ENCODE data around the gene HAVCR1. TPM values are rescaled to one million over a fixed set of nuclear protein-coding genes. Genes with fewer than 3 reads are reported as not detected.
A peak's percentile ranks its signal among the peaks of the same experiment; 100 is the strongest.
"Not testable (repeated sequence)": the region's sequence is repeated elsewhere in the genome, so short reads cannot be mapped to it uniquely, and the experiment has no call there.

HAVCR1 gene
- total RNA-seq, 2 donors from 2014 or later: 0.19 TPM; not detected in 1

DNA sequence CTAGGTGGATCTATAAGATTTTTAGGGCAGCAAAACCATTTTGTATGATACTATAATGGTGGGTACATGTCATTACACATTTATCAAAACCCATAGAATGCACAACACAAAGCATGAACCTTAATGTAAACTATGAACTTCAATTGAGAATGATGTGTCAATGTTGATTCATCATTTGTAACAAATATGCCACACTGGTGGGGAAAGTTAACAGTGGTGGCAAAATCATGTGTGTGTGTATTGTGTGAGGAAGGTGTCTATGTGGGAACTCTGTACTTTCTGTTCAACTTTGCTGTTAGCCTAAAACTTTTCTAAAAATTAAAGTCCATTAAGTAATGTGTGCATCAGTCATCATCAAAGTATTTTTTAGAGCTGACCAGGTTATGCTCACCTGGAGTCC is 38.9 kb downstream of the HAVCR1 start:
- intact Hi-C loops (cut with DNase I): no loop called here

DNA sequence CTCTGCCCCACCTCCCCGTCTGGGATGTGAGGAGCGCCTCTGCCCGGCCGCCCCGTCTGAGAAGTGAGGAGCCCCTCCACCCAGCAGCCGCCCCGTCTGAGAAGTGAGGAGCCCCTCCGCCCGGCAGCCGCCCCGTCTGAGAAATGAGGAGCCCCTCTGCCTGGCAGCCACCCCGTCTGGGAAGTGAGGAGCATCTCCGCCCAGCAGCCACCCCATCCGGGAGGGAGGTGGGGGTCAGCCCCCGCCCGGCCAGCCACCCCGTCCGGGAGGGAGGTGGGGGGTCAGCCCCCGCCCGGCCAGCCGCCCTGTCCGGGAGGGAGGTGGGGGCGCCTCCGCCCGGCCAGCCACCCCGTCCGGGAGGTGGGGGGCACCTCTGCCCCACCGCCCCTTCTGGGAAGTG is 44.8 kb downstream of the HAVCR1 start:
- DNase-seq (ENCODE audit: low spot score); intact Hi-C loops (cut with DNase I): not testable (repeated sequence)

More for the DNA sequence above, 38.9 kb downstream of the HAVCR1 start:
- DNase-seq (ENCODE audit: low spot score): no peak

DNA sequence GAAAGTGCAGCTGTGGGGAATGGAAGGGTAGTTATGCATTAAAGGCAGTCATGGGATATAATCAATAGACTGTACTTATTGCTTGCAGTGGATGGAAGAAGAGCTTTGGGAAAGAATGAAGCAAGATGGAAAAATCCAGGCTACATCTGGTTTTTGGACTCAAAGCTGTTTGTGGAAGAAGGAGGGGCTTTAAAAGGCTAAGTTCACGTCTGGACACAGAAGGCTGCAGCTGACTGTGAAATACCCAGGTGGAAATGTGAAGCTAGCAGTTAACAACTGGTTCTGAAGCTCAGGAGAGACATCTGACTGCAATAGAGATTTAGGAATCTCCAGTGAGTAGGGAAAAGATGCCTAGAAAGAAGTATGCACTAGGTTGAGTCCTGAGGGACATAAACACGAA is 52.7 kb downstream of the HAVCR1 start:
- intact Hi-C loops (cut with DNase I): no loop called here
- DNase-seq (ENCODE audit: low spot score): no peak

DNA sequence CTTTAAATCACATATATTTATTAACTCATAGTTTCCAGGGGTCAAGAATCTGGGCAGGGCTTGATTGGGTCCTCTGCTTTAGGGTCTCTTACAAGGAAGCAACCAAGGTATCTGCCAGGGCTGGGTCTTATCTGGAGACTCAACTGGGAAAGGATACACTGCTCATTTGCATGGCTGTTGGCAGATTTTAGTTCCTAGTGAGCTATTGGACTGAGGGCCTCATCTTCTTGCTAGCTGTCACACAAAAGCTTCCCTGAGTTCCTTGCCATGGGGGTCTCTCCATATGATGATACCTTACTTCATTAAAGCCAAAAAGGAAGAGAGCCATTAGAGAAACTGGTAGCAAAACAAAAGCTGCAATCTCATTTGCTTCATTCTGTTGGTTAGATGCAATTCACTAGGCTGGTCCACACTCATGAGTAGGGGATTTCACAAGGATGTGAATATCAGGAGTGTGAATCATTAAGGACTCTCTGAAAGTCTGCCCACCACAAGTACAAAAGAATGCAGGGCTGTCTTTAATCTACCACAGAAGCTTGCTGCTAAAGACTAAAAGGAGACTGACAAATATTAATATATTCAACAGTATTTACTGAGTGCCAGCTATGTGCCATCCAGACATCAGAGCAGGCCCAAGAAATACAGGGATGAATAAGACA is 53.9 kb downstream of the HAVCR1 start:
- intact Hi-C loops (cut with DNase I): no loop called here

DNA sequence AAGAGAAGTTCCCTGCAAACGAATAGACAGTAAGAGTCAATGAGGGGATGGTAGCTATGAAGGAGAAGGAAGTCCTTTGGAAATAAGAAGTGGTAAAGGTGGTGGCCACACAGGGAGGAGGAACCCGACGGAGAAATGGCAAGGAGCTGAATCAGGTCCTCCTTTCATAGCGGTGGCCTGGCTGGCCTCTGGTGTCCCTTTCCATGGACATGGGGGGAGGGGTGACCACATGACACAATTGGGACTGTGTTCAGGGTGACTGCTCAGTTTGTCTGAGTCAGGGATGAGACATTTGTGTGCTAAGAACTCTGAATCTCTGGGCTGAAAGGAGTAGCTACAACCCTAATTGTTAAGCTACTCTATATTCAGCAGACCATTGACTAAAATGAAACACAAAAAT is 67.2 kb downstream of the HAVCR1 start:
- DNase-seq (ENCODE audit: low spot score): no peak

More for the DNA sequence above, 53.9 kb downstream of the HAVCR1 start:
- no peak for DNase-seq (ENCODE audit: low spot score)

DNA sequence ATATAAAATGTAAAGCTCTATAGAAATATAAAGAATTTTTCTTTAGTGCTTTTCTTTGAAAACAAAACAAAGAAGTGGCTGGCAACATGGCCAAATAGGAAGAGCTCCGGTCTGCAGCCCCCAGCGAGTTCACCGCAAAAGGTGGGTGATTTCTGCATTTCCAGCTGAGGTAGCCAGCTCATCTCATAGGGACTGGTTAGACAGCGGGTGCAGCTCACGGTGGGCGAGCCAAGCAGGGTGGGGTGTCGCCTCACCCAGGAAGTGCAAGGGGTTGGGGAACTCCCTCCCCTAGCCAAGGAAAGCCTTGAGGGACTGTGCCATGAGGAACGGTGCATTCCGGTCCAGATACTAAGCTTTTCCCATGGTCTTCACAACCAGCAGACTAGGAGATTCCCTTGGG is 74.9 kb downstream of the HAVCR1 start:
- peak; percentile 58 for DNase-seq (ENCODE audit: low spot score)
- intact Hi-C loops (cut with DNase I): no loop called here

More for the DNA sequence above, 67.2 kb downstream of the HAVCR1 start:
- intact Hi-C loops (cut with DNase I): no loop called here

DNA sequence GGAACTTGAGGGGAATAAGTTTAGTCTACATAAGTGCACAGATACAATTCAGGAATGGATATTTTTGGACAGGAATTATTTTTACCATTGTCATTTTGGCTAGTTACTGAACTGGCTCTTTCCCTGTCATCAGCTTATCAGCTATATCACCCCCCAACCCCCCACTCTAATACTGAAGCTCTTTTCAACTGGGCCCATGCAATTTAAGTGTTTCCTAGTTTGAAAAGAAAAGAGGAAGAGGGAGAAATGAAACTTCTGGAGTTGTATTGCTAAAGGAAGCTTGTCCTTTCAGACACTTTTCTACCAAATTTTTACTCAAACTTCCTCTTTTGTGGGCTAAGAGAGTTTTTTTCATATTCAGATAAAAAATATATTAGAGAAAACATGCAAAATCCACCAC is 77.4 kb downstream of the HAVCR1 start:
- DNase-seq (ENCODE audit: low spot score): no peak
- intact Hi-C loops (cut with DNase I): no loop called here

Other genes with a start within 250 kb of the HAVCR1 start
- not detected for gene PPP1R2B, start 208.8 kb downstream of the HAVCR1 start, total RNA-seq
- under 1 TPM in 1 of 2 donors, not detected in 1; 0.42 TPM for gene TIMD4, start 95.9 kb downstream of the HAVCR1 start, total RNA-seq
- 10 to 100 TPM in 1 of 2 donors, 1 to 10 TPM in 1; 8.4 to 16.1 TPM for gene HAVCR2, start 49.9 kb upstream of the HAVCR1 start, total RNA-seq
- 10 to 100 TPM; 10.5 to 14.2 TPM for gene MED7, start 83.7 kb upstream of the HAVCR1 start, total RNA-seq
- gene GARIN3, start 107.1 kb upstream of the HAVCR1 start, total RNA-seq: not detected
- 1 to 10 TPM; 1.2 to 2.6 TPM for gene ITK, start 121.7 kb upstream of the HAVCR1 start, total RNA-seq
- gene CYFIP2, start 207.0 kb upstream of the HAVCR1 start, total RNA-seq: 100 to 1,000 TPM in 1 of 2 donors, 10 to 100 TPM in 1; 96.6 to 109 TPM